H9 (cell line): ENCODE data around the gene LRRC70. TPM values are rescaled to one million over a fixed set of nuclear protein-coding genes. Genes with fewer than 3 reads are reported as not detected.

ENCODE experiments used
- DNase-seq: peaks from one replicate; pipeline ENCODE4 v3.0.0-alpha.2; 2017
- H2AFZ ChIP-seq: one replicate; pipeline ENCODE4 v1.6.1; 2013; ENCODE audit warnings: mild to moderate bottlenecking, low read length, control low read depth, moderate library complexity
- H2AK5ac ChIP-seq: 2 replicates; pipeline ENCODE4 v1.6.1; 2013; ENCODE audit warnings: low read length, control low read depth, mixed read lengths; ENCODE audit not compliant: insufficient read length
- H2BK120ac ChIP-seq: one replicate; pipeline ENCODE4 v1.6.1; 2013; ENCODE audit warnings: low read depth, mild to moderate bottlenecking, low read length, control low read depth, inconsistent platforms; ENCODE audit not compliant: poor library complexity, severe bottlenecking
- H2BK12ac ChIP-seq: 2 replicates; pipeline ENCODE4 v1.6.1; 2013; ENCODE audit warnings: low read length, control low read depth, mixed read lengths, low read depth; ENCODE audit not compliant: insufficient read length
- H2BK15ac ChIP-seq: 2 replicates; pipeline ENCODE4 v1.6.1; 2013; ENCODE audit warnings: low read depth, low read length, control low read depth
- H2BK20ac ChIP-seq: one replicate; pipeline ENCODE4 v1.6.1; 2013; ENCODE audit warnings: low read depth, mild to moderate bottlenecking, low read length, control low read depth, inconsistent platforms; ENCODE audit not compliant: poor library complexity, severe bottlenecking
- H2BK5ac ChIP-seq: 2 replicates; pipeline ENCODE4 v1.6.1; 2013; ENCODE audit warnings: low read length, control low read depth, mixed read lengths; ENCODE audit not compliant: insufficient read length
- H3K14ac ChIP-seq: 2 replicates; pipeline ENCODE4 v1.6.1; 2013; ENCODE audit warnings: low read length, control low read depth; ENCODE audit not compliant: insufficient read depth
- H3K18ac ChIP-seq: 2 replicates; pipeline ENCODE4 v1.6.1; 2013; ENCODE audit warnings: low read depth, mild to moderate bottlenecking, mixed read lengths, low read length, control low read depth; ENCODE audit not compliant: insufficient read length
- H3K23ac ChIP-seq: 2 replicates; pipeline ENCODE4 v1.6.1; 2013; ENCODE audit warnings: low read length, control low read depth, mixed read lengths, low read depth; ENCODE audit not compliant: insufficient read length
- H3K23me2 ChIP-seq: 2 replicates; pipeline ENCODE4 v1.6.1; 2013; ENCODE audit warnings: low read depth, mild to moderate bottlenecking, mixed read lengths, low read length, control low read depth; ENCODE audit not compliant: insufficient read length, poor library complexity, severe bottlenecking
- H3K27ac ChIP-seq: 2 replicates; pipeline ENCODE4 v1.5.1; 2013; ENCODE audit warnings: low read length, control low read depth, mixed read lengths, low read depth; ENCODE audit not compliant: insufficient read length
- H3K27me3 ChIP-seq: 2 replicates; pipeline ENCODE4 v1.6.1; 2013; ENCODE audit warnings: low read length, control low read depth, inconsistent platforms; ENCODE audit not compliant: insufficient read depth
- H3K4ac ChIP-seq: 2 replicates; pipeline ENCODE4 v1.6.1; 2013; ENCODE audit warnings: low read depth, mild to moderate bottlenecking, control low read depth, inconsistent platforms, low read length, moderate library complexity
- H3K4me1 ChIP-seq: 2 replicates; pipeline ENCODE4 v1.6.1; 2013; ENCODE audit warnings: low read length, control low read depth, inconsistent platforms; ENCODE audit not compliant: insufficient read depth
- H3K4me2 ChIP-seq: 2 replicates; pipeline ENCODE4 v1.6.1; 2013; ENCODE audit warnings: low read length, control low read depth, mixed read lengths; ENCODE audit not compliant: insufficient read length, insufficient read depth
- H3K56ac ChIP-seq: 2 replicates; pipeline ENCODE4 v1.6.1; 2013; ENCODE audit warnings: low read depth, mild to moderate bottlenecking, mixed read lengths, low read length, control low read depth; ENCODE audit not compliant: insufficient read length
- H3K79me1 ChIP-seq: 2 replicates; pipeline ENCODE4 v1.6.1; 2013; ENCODE audit warnings: low read depth, mild to moderate bottlenecking, moderate library complexity, low read length, control low read depth, inconsistent platforms; ENCODE audit not compliant: insufficient read depth, poor library complexity, severe bottlenecking
- H3K79me2 ChIP-seq: 2 replicates; pipeline ENCODE4 v1.6.1; 2013; ENCODE audit warnings: low read length, control low read depth, inconsistent platforms; ENCODE audit not compliant: insufficient read depth
- H3K9ac ChIP-seq: 2 replicates; pipeline ENCODE4 v1.6.1; 2013; ENCODE audit warnings: low read length, control low read depth, mixed read lengths; ENCODE audit not compliant: insufficient read length; ENCODE audit errors: extremely low read depth
- H3K9me3 ChIP-seq: one replicate; pipeline ENCODE4 v1.6.1; 2013; ENCODE audit warnings: low read depth, low read length, inconsistent platforms; ENCODE audit not compliant: control insufficient read depth
- H3T11ph ChIP-seq: one replicate; pipeline ENCODE4 v1.6.1; 2013; ENCODE audit warnings: mild to moderate bottlenecking, low read length, control low read depth, inconsistent platforms
- H4K20me1 ChIP-seq: one replicate; pipeline ENCODE4 v1.6.1; 2013; ENCODE audit not compliant: control insufficient read depth, insufficient read length, insufficient read depth
- H4K5ac ChIP-seq: 2 replicates; pipeline ENCODE4 v1.6.1; 2013; ENCODE audit warnings: low read depth, mild to moderate bottlenecking, mixed read lengths, low read length, control low read depth; ENCODE audit not compliant: insufficient read length
- H4K8ac ChIP-seq: replicated peaks from 2 replicates; pipeline ENCODE4 v1.6.1; 2013; ENCODE audit warnings: low read length, control low read depth, mixed read lengths, low read depth; ENCODE audit not compliant: insufficient read length
- H4K91ac ChIP-seq: 2 replicates; pipeline ENCODE4 v1.6.1; 2013; ENCODE audit warnings: low read depth, mild to moderate bottlenecking, moderate library complexity, mixed read lengths, low read length, control low read depth; ENCODE audit not compliant: insufficient read length
- H3K27ac Mint-ChIP-seq, 3 experiments: 2 replicates in 2 of 3; 3 replicates in 1 of 3; pipeline ENCODE4 v1.8.0; 2020 to 2021; ENCODE audit warnings: mixed read lengths in 3 of 3, mild to moderate bottlenecking in 1 of 3, moderate library complexity in 1 of 3
- H3K27me3 Mint-ChIP-seq: 2 replicates; pipeline ENCODE4 v1.8.0; 2021; ENCODE audit warnings: low read depth, mild to moderate bottlenecking, moderate library complexity, mixed read lengths
- H3K36me3 Mint-ChIP-seq, 3 experiments: 2 replicates in 2 of 3; 3 replicates in 1 of 3; pipeline ENCODE4 v1.8.0; 2020 to 2021; ENCODE audit warnings: low read depth in 3 of 3, mixed read lengths in 3 of 3; ENCODE audit not compliant: insufficient read depth in 1 of 3
- H3K4me1 Mint-ChIP-seq, 2 experiments: 2 replicates each; pipeline ENCODE4 v1.8.0; 2020; ENCODE audit warnings: mixed read lengths in 2 of 2
- H3K4me3 Mint-ChIP-seq, 2 experiments: 2 replicates in 1 of 2; 3 replicates in 1 of 2; pipeline ENCODE4 v1.8.0; 2020 to 2021; ENCODE audit warnings: mild to moderate bottlenecking in 2 of 2, mixed read lengths in 2 of 2, moderate library complexity in 1 of 2
- H3K9me3 Mint-ChIP-seq, 2 experiments: 2 replicates in 1 of 2; 3 replicates in 1 of 2; pipeline ENCODE4 v1.8.0; 2020; ENCODE audit warnings: mild to moderate bottlenecking in 2 of 2, mixed read lengths in 2 of 2, moderate library complexity in 1 of 2
- WGBS: extraction: QIAGEN DNeasy Blood & Tissue Kit; methylation state at CpG from one replicate; pipeline ENCODE4 v1.1.7; 2013; ENCODE audit warnings: missing lambda C conversion rate, low lambda C conversion rate, mixed read lengths; ENCODE audit not compliant: insufficient read length; ENCODE audit errors: extremely low coverage; 5-methylcytosine and 5-hydroxymethylcytosine counted together
- total RNA-seq: library from RNA; stranded (reverse); gene quantifications from 2 replicates; pipeline ENCODE4 v1.2.1, GENCODE V29; 2021
- TF ChIP-seq, protein P1 (sequence below): fragments of 200-600 bp; sonication (generic); conservative IDR thresholded peaks from 3 replicates; pipeline ENCODE4 v1.8.0; 2021; ENCODE audit warnings: antibody characterized with exemption, mild to moderate bottlenecking

The LRRC70 gene
- total RNA-seq, 1 experiment from 2014 or later, result 1.1 TPM

GRCh38 chr5:62547945-62548630 is 30.5 kb upstream of the LRRC70 start:
- Histone ChIP-seq H3K23ac (no peak overlapping the region), H2BK20ac (no peak overlapping the region), H2BK15ac (no peak overlapping the region), H2AK5ac (no peak overlapping the region), H3K79me2 (no peaks in the 10 kb centered on the region), H4K8ac (no peak overlapping the region), H4K91ac (no peak overlapping the region), H4K5ac (no peak overlapping the region), H3T11ph (no peak overlapping the region), H3K4me1 (no peaks in the 10 kb centered on the region), H3K27me3 (no peaks in the 10 kb centered on the region), H3K27ac (no peak overlapping the region), H2BK12ac (no peak overlapping the region), H2BK5ac (no peak overlapping the region), H2BK120ac (no peak overlapping the region), H3K79me1 (no peaks in the 10 kb centered on the region), H2AFZ (no peak overlapping the region), H3K9me3 (no peaks in the 10 kb centered on the region), H3K14ac (no peak overlapping the region), H3K18ac (no peak overlapping the region), H4K20me1 (no peaks in the 10 kb centered on the region), H3K9ac (no peak overlapping the region), H3K23me2 (no peaks in the 10 kb centered on the region), H3K56ac (no peak overlapping the region), H3K4ac (no peak overlapping the region), H3K4me2 (no peak overlapping the region)
- DNase-seq, result no peak
- no CpG with 5 or more reads among the region's 3 CpGs for WGBS
- H3K27ac Mint-ChIP-seq, result no peak overlapping the region
- peaks cover 0 to 5% of the 10 kb centered on the region in 2 experiments; a peak in 1 of 5 replicates for H3K9me3 Mint-ChIP-seq
- H3K27me3 Mint-ChIP-seq, result no peaks in the 10 kb centered on the region
- peaks cover 18 to 33% (median 24%) of the 10 kb centered on the region in 3 experiments for H3K36me3 Mint-ChIP-seq
- H3K4me1 Mint-ChIP-seq, result no peaks in the 10 kb centered on the region
- no peak overlapping the region for H3K4me3 Mint-ChIP-seq
- TF ChIP-seq, protein P1, sequence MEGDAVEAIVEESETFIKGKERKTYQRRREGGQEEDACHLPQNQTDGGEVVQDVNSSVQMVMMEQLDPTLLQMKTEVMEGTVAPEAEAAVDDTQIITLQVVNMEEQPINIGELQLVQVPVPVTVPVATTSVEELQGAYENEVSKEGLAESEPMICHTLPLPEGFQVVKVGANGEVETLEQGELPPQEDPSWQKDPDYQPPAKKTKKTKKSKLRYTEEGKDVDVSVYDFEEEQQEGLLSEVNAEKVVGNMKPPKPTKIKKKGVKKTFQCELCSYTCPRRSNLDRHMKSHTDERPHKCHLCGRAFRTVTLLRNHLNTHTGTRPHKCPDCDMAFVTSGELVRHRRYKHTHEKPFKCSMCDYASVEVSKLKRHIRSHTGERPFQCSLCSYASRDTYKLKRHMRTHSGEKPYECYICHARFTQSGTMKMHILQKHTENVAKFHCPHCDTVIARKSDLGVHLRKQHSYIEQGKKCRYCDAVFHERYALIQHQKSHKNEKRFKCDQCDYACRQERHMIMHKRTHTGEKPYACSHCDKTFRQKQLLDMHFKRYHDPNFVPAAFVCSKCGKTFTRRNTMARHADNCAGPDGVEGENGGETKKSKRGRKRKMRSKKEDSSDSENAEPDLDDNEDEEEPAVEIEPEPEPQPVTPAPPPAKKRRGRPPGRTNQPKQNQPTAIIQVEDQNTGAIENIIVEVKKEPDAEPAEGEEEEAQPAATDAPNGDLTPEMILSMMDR, result no peak
